HS-27A (cell line): ENCODE measurements around the gene CYP4F11.
"Not testable (repeated sequence)": the region's sequence is repeated elsewhere in the genome, so short reads cannot be mapped to it uniquely, and the experiment has no call there.

Experiments
- DNase-seq: peaks from one replicate; pipeline ENCODE4 v3.0.0-alpha.2; 2012; ENCODE audit warnings: low read depth, missing footprints

Gene CYP4F11

DNA sequence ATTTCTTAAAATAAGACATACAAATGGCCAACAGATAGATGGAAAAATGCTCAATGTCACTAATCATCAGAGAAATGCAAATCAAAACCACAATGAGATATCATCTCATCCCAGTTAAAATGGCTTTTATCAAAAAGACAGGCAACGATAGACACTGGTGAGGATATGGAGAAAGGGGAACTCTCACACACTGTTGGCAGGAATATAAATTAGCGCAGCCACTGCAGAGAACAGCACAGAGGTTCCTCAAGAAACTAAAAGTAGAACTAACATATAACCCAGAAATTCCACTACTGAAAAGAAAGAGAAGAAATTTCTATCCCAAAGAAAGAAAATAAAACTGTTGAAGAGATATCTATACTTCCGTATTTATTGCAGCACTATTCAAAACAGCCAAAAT, 51.0 kb downstream of the CYP4F11 start:
- DNase-seq: not testable (repeated sequence)

DNA sequence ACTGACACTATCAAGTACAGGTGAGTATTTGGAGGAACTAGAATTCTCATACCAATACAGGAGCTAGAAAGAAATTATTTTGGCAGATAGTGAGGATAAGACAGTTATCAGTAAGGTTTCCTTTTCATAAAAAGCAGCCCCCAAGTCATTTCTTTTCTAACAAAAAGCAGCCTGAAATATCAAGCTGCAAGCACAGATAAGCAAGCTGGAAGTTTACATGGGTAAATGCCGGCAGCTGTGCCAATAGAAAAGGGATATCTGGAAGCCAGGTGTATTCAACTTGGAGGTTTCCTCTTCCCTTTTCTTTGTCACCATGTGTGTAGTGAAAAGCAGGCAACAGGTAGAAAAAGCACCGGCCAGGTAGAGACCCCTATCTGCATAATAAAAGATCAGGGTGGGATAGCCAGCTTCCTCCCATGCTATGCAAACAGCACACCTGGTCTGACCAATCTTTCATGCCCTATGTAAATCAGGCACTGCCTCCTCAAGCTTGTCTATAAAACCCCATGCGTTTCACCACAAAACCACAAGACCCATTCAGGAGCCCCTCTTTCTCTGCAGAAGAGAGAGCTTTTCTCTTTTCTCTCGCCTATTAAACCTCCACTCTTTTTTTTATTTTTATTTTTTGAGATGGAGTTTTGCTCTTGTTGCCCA, 59.4 kb downstream of the CYP4F11 start:
- DNase-seq: no peak

DNA sequence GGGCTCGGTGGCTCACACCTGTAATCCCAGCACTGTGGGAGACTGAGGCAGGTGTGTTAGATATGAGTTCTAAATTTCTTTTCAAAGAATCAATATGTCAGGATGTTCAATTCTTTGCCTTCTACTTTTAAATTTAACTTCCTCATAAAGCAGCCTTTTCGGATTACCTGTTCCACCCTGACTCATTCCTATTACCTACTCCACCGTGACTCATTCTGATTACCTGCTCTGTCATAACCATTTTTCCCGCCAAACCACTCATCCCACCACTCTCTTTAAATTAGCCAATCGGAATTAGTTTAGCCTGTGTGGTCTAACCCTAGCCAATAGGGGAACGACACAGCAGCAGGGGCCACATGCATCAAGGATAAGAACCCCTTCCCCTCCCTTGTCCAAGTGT, 60.6 kb downstream of the CYP4F11 start:
- DNase-seq: not testable (repeated sequence)

DNA sequence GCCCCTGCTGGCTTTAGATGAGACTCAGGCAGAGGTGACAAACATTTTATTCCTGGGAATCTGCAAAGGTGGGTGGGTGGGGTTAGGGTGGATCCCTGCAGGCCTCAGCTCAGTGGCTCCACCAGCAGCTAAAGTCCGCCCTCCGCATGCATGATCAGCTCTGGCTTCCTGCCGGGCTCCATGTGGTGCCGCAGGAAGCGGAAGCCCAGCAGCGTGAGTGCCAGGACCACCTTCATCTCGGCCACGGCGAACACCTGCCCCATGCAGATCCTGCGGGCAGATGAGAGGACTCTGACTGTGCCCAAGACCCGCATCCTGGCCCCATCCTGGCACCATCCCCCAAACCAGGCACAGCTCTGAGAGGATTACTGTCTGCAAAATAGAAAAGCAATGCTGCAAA, 62.8 kb downstream of the CYP4F11 start:
- no peak for DNase-seq

DNA sequence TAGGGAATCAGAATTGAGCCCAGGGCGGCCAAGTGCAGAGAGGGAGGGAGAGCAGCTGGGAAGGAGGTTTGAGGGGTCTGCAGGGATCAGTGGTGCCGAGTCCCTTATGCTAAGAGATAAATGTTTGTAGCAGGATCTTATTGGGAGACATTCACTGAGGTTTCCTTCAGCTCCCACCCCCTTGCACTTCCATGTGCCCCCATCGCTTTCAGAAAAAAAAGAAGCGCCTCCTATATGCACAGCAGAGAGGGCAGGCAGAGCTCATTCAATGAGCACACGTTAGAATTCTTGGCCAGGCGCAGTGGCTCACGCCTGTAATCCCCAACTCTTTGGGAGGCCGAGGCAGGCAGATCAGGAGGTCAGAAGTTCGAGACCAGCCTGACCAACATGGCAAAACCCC, 64.5 kb downstream of the CYP4F11 start:
- no peak for DNase-seq

DNA sequence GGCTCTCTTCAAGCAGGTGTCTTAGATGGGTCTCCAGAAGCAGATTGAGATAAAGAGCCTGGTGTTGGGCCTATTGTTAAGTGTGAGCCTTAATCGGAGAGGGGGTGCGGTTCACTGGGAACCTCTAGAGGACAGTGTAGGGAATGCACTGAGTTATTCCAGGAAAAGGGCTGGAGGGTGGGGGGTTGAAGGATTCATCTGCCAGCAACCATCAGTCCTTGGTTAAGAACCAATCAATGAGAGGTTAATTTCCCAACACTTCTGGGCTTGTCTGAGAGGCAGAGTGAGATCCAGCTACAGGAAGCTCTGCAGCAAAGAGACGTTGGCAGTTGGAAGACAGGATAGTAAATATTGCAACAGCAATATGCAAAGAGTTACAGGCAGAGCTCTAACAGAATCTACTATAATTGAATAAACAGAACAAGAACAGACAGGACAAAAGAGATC, 65.2 kb downstream of the CYP4F11 start:
- no peak for DNase-seq

DNA sequence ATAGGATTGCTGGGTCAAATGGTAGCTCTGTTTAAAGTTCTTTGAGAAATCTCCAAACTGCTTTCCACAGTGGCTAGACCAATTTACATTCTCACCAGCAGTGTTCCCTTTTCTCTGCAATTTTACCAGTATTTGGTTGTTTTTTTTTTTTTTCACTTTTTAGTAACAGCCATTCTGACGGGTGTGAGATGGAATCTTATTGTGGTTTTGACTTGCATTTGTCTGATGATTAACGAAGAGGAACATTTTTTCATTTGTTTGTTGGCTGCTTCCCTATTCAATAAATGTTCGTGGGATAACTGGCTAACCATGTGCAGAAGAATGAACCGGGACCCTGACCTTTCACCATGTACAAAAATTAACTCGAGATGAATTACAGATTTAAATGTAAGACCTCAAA, 67.7 kb downstream of the CYP4F11 start:
- DNase-seq: no peak

DNA sequence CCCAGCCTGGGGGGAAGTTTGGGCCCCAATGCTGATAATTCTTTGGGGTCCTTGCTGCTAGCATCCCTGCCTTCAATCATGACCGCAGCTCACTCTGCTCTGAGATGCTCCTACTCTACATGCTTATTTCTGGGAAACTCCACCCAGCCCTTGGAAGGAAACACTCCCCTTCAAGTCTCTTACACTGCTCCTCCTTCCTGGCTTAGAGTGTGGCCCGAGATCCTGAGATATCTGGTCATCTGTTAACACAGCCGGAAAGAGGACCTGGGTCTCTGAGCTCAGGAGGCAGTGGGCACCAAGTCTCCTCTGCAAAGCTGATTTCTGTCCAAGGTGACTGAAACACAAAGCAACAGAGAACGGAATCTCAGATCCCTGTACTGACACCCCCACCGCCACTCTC, 69.5 kb downstream of the CYP4F11 start:
- DNase-seq: no peak

DNA sequence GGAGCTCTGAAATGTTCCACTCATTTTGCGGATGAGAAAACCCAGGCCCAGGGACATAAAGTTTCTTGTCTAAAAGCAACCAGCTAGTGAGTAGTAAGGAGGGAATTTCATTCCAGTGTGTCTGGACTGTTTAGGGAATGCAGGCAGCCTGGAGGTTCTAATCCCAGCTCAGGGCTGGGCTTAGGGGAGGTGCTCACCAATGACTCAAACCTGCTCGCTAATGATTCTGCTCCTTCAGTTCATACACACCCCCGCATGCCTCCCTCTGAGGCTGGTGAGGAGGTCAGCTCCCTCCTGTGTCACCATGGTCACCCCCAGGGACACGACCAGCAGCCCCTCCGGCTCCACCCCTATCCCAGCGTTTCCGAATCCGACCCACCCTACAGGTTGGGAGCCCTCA, 71.1 kb downstream of the CYP4F11 start:
- no peak for DNase-seq

DNA sequence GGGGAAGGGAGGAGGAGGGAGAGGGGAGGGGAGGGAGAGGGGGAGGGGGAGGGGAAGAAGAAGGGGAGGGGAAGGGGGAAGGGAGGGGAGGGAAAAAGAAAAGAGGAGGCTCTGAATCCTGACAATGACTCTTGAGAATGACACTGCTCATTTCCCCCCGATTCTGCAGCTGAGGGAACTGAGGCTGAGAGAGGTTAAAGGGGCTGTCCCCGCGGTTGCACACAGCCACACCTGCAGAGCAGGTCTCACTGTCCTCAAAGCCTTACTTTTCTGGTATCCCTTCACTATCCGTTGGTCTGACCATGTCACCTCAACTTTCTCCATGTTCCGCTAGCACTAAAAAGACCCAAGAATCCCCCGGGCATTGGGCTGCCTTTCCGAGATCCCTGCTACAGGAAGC, 71.9 kb downstream of the CYP4F11 start:
- no peak for DNase-seq
